HepG2 (cell line): Measurements from ENCODE around the gene TXNL4A. TPM values are rescaled to one million over a fixed set of nuclear protein-coding genes. Genes with fewer than 3 reads are reported as not detected.

Experiments used
- ATAC-seq: fragments of 200-7000 bp; cut with Tn5 transposase; 3 replicates; pipeline ENCODE4 v1.9.1; 2020; ENCODE audit warnings: mild to moderate bottlenecking, moderate library complexity
- BruUV-seq: library from RNA; stranded (reverse); fragments of 400-500 nt; replicated peaks from 2 replicates; lab custom pipeline; 2021; lab: Mats Ljungman, UMichigan
- CTCF ChIA-PET: fragments of 300-600 bp; formaldehyde crosslinking; extraction: SDS; loops from one replicate; lab custom pipeline; 2021; ENCODE audit warnings: low total read pairs, inconsistent platforms, low intra/inter-chr PET ratio; lab: Yijun Ruan, JAX
- POLR2A ChIA-PET: fragments of 350-600 bp; sonication (Branson Sonifier 250); formaldehyde crosslinking; loops from one replicate; lab custom pipeline; 2020; ENCODE audit warnings: antibody characterized with exemption, inconsistent platforms; lab: Yijun Ruan, JAX
- DNase-seq: peaks from one replicate; pipeline ENCODE4 v3.0.0-alpha.2; 2015; ENCODE audit warnings: low spot score
- FAIRE-seq: peaks from 3 replicates; lab custom pipeline; 2011; peaks lifted over from hg19 to GRCh38; lab: Jason Lieb, UNC
- H2AFZ ChIP-seq: one replicate; pipeline ENCODE4 v1.6.1; 2011; ENCODE audit warnings: low read length, inconsistent platforms
- H3K27ac ChIP-seq: fragments of 300-600 bp; 3 replicates; pipeline ENCODE4 v1.8.0; 2011; ENCODE audit warnings: mixed run types, mild to moderate bottlenecking, mixed read lengths, low read length, inconsistent platforms; ENCODE audit not compliant: insufficient read depth; ENCODE audit errors: extremely low read length
- H3K27me3 ChIP-seq, 2 experiments: fragments of 200-600 bp in 1 of 2; 2 replicates in 1 of 2; 3 replicates in 1 of 2; pipeline versions ENCODE4 v1.6.0 to v1.8.0; 2011; ENCODE audit warnings: low read length in 2 of 2, mild to moderate bottlenecking in 2 of 2, moderate library complexity in 2 of 2, inconsistent platforms in 1 of 2; ENCODE audit not compliant: insufficient read depth in 2 of 2, control insufficient read depth in 1 of 2
- H3K36me3 ChIP-seq, 2 experiments: fragments of 200-600 bp in 1 of 2; replicated peaks in 1 of 2; 2 replicates in 1 of 2; 3 replicates in 1 of 2; pipeline versions ENCODE4 v1.5.1 to v1.8.0; 2011; ENCODE audit warnings: low read length in 2 of 2, inconsistent platforms in 1 of 2; ENCODE audit not compliant: insufficient read depth in 2 of 2, control insufficient read depth in 1 of 2
- H3K4me1 ChIP-seq: 2 replicates; pipeline ENCODE4 v1.5.1; 2012; ENCODE audit warnings: low read length, inconsistent platforms; ENCODE audit not compliant: insufficient read depth
- H3K4me2 ChIP-seq: 2 replicates; pipeline ENCODE4 v1.6.0; 2011; ENCODE audit warnings: low read depth, low read length, inconsistent platforms
- H3K4me3 ChIP-seq, 3 experiments: fragments of 200-600 bp in 1 of 3; sonication (generic), shearing (Covaris generic) in 1 of 3; replicated peaks in 1 of 3; 2 replicates each; pipeline ENCODE4 v1.5.1; 2011 to 2016; ENCODE audit warnings: low read length in 3 of 3, inconsistent platforms in 2 of 3, low read depth in 2 of 3, mild to moderate bottlenecking in 2 of 3, control low read depth in 1 of 3, mixed read lengths in 1 of 3; ENCODE audit not compliant: insufficient read depth in 1 of 3
- H3K79me2 ChIP-seq: one replicate; pipeline ENCODE4 v1.6.1; 2011; ENCODE audit warnings: low read length, inconsistent platforms; ENCODE audit not compliant: insufficient read depth
- H3K9ac ChIP-seq: 2 replicates; pipeline ENCODE4 v1.6.0; 2011; ENCODE audit warnings: mild to moderate bottlenecking, low read depth, low read length, inconsistent platforms; ENCODE audit not compliant: insufficient read depth
- H3K9me3 ChIP-seq: 2 replicates; pipeline ENCODE4 v1.5.1; 2012; ENCODE audit warnings: mild to moderate bottlenecking, low read length
- H4K20me1 ChIP-seq: 2 replicates; pipeline ENCODE4 v1.6.0; 2011; ENCODE audit warnings: inconsistent platforms, mild to moderate bottlenecking, low read length, moderate library complexity; ENCODE audit not compliant: insufficient read depth
- CENPBD1 ChIP-seq: sonication (generic); formaldehyde crosslinking; IDR thresholded peaks from 2 replicates; pipeline ENCODE4 v1.8.0; 2022; ENCODE audit warnings: missing genetic modification reagents, low read depth, mild to moderate bottlenecking, borderline replicate concordance
- DPF2 ChIP-seq: sonication (generic); formaldehyde crosslinking; IDR thresholded peaks from 2 replicates; pipeline ENCODE4 v1.4.0; 2020; ENCODE audit warnings: mild to moderate bottlenecking, low read depth, missing genetic modification reagents, borderline replicate concordance
- NFAT5 ChIP-seq: sonication (generic); formaldehyde crosslinking; IDR thresholded peaks from 2 replicates; pipeline ENCODE4 v1.4.0; 2020; ENCODE audit warnings: missing genetic modification reagents
- NFE2L1 ChIP-seq: sonication (generic); formaldehyde crosslinking; IDR thresholded peaks from 2 replicates; pipeline ENCODE4 v1.4.0; 2020; ENCODE audit warnings: missing genetic modification reagents, mild to moderate bottlenecking, borderline replicate concordance
- POLR2A ChIP-seq, 2 experiments: IDR thresholded peaks; 2 replicates each; pipeline ENCODE4 v1.6.1; 2011; ENCODE audit warnings: low read depth in 2 of 2, low read length in 2 of 2, mild to moderate bottlenecking in 1 of 2, moderate library complexity in 1 of 2; ENCODE audit not compliant: insufficient read depth in 1 of 2
- SALL1 ChIP-seq: sonication (generic); formaldehyde crosslinking; IDR thresholded peaks from 2 replicates; pipeline ENCODE4 v1.8.0; 2022; ENCODE audit warnings: mild to moderate bottlenecking, missing genetic modification reagents
- ZBTB21 ChIP-seq: sonication (generic); formaldehyde crosslinking; IDR thresholded peaks from 2 replicates; pipeline ENCODE4 v1.4.0; 2020; ENCODE audit warnings: missing genetic modification reagents
- ZKSCAN1 ChIP-seq: fragments of 150-350 bp; IDR thresholded peaks from 2 replicates; pipeline ENCODE4 v1.6.1; 2014; ENCODE audit warnings: low read length
- ZNF280D ChIP-seq: sonication (generic); formaldehyde crosslinking; IDR thresholded peaks from 2 replicates; pipeline ENCODE4 v1.5.1; 2020; ENCODE audit warnings: mild to moderate bottlenecking, missing genetic modification reagents
- ZNF737 ChIP-seq: sonication (generic); formaldehyde crosslinking; IDR thresholded peaks from 2 replicates; pipeline ENCODE4 v1.5.0; 2020; ENCODE audit warnings: missing genetic modification reagents, mild to moderate bottlenecking, borderline replicate concordance
- ZSCAN22 ChIP-seq: sonication (generic); formaldehyde crosslinking; IDR thresholded peaks from 2 replicates; pipeline ENCODE4 v1.4.0; 2020; ENCODE audit warnings: mild to moderate bottlenecking, missing genetic modification reagents
- WGBS: methylation state at CpG from one replicate; pipeline ENCODE4 v1.1.6; 2017; ENCODE audit warnings: low lambda C conversion rate; 5-methylcytosine and 5-hydroxymethylcytosine counted together
- in situ Hi-C: cut with HindIII; loops from 2 replicates; pipeline ENCODE4 v1.10.0; 2017; ENCODE audit warnings: low pct_unique_long_range_greater_than_20kb; ENCODE audit not compliant: extremely low pct_ligation_motif_present
- intact Hi-C: fragments of 100-400 bp; cut with micrococcal nuclease; formaldehyde crosslinking; loops from one replicate; pipeline ENCODE4 v1.10.0; 2022; ENCODE audit not compliant: unreplicated experiment
- polyA plus RNA-seq, 8 experiments: library from polyadenylated mRNA; depleted of rRNA in 3 of 8; stranded (reverse) in 7 of 8; unstranded in 1 of 8; fragments of >200 nt; fragmentation: Illumina TruSeq in 4 of 8; extraction: Trizol in 4 of 8; gene quantifications; 2 replicates each; pipeline versions ENCODE4 v1.2.1 to v1.2.3, GENCODE V29; 2011 to 2016; ENCODE audit warnings: low read depth in 4 of 8, missing spikeins in 1 of 8, mixed read lengths in 1 of 8; ENCODE audit not compliant: insufficient read depth in 1 of 8
- total RNA-seq, 5 experiments: library from RNA; depleted of rRNA; stranded (reverse); fragments of >200 nt; fragmentation: Illumina TruSeq; extraction: Trizol; gene quantifications; 2 replicates each; pipeline ENCODE4 v1.2.3, GENCODE V29; 2016; ENCODE audit warnings: low read depth in 1 of 5

The TXNL4A gene
- total and polyA plus RNA-seq, 2 of the 13 experiments (the other 11 are each of a cell fraction or from before 2014, with no cell fraction given) = 172 to 202 TPM

GRCh38 chr18:79991494-79991893 is 3.1 kb upstream of the TXNL4A start (continued):
- no peak for TF ChIP-seq NFAT5 (CRISPR knock-in tag)
- no peak for TF ChIP-seq DPF2
- no peak for TF ChIP-seq ZKSCAN1
- TF ChIP-seq NFE2L1 (CRISPR knock-in tag) = no peak
- no peak for TF ChIP-seq ZNF737 (CRISPR knock-in tag)

- H2AFZ ChIP-seq = no peak overlapping the region
- FAIRE-seq (no peak), DNase-seq (no peak), ATAC-seq (no peak)
- H3K79me2 ChIP-seq = peaks cover 43% of the 10 kb centered on the region
- ChIA-PET POLR2A (interaction anchor here (0.7 to 6.1 kb wide), 8 partner anchors 22 to 120 kb away, joined by 3 to 45 read pairs (median 6); partner anchors contain the start of genes ADNP2, HSBP1L1 and RBFA), CTCF (interaction anchor here (2.1 kb wide), 1 partner anchor 54 kb away, joined by 8 read pairs; no protein-coding TSS in a partner anchor)
- no peaks in the 10 kb centered on the region; a peak in 1 of 5 replicates for H3K27me3 ChIP-seq
- H3K9me3 ChIP-seq = no peaks in the 10 kb centered on the region
- peak overlapping the region; percentile 85 for H3K27ac ChIP-seq
- peak overlapping the region; percentile 84 to 96 (median 85) for H3K4me3 ChIP-seq
- intact Hi-C loops (loop anchor here (2.0 kb wide), 3 partner anchors 38 to 116 kb away; partner anchors contain the start of genes RBFA and SLC66A2), in situ Hi-C loops (loop anchor here (5.0 kb wide), 1 partner anchor 43 kb away; the partner anchor contains the start of gene RBFA)
- no TSS peak for BruUV-seq
- peak overlapping the region; percentile 92 for H3K9ac ChIP-seq
- no peak for TF ChIP-seq ZSCAN22 (CRISPR knock-in tag)
- no peak for TF ChIP-seq SALL1 (CRISPR knock-in tag)
- 0 out of 4 replicates have a peak, but pooled peaks of 1 of the 2 experiments have one; percentile 14 for TF ChIP-seq POLR2A (IDR thresholded peaks at IDR 0.05; ENCODE audit: insufficient read depth in 1 of 2, low read depth in 2 of 2, low read length in 2 of 2)
- TF ChIP-seq ZNF280D (CRISPR knock-in tag) = no peak
- 0 out of 2 replicates have a peak, but pooled peaks have one; percentile 3 for TF ChIP-seq CENPBD1 (CRISPR knock-in tag)
- TF ChIP-seq ZBTB21 (CRISPR knock-in tag) = 0 out of 2 replicates have a peak, but pooled peaks have one; percentile 13
- 17% methylated on average over 14 of the region's 14 CpGs for WGBS
- peaks cover 22% of the 10 kb centered on the region for H4K20me1 ChIP-seq
- peak overlapping the region; percentile 97 for H3K4me2 ChIP-seq
- peaks cover 45% of the 10 kb centered on the region for H3K4me1 ChIP-seq
- peaks cover 2 to 8% of the 10 kb centered on the region in 2 experiments; a peak in 4 of 5 replicates for H3K36me3 ChIP-seq
Measured at GRCh38 chr18:79989195-79989497, 783 bp upstream of the TXNL4A start.
